Measurements from ENCODE around the gene DPH2. TPM values are rescaled to one million over a fixed set of nuclear protein-coding genes. Genes with fewer than 3 reads are reported as not detected.

DPH2 gene
- total and polyA plus RNA-seq, 9 donors: 7.2 to 27.0 (median 15.5) TPM

DNA sequence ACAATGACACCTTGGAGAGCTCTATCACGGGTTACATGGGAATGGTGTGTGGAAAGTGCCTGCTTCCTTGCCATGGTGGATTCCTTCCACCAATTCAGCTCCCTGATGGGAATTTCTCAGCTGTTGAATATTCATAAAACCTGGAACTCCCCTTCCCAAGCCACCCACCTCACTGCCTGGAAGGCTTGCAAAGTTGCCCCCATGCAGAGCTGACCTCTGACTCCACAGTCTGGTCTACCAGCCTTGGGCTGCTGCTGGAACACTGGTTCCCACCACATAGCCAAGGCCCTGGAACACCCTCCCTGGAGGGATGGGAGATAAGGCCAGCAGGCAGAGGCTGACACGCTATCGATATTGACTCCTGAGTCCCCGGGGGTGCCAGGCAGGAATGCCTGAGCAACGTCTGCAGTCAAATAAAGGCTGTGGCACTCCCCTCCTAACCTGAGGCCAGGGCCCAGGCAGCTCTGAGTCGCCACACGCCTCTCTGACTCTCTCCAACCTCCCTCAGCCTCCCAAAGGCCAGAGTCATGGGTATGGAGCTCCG, 30.4 kb downstream of the DPH2 start:
- Histone ChIP-seq H3K9me3 (no peaks in the 10 kb centered on the region), H3K4me3 (no peak overlapping the region), H3K27ac (no peak overlapping the region), H3K36me3 (no peaks in the 10 kb centered on the region), H3K27me3 (no peaks in the 10 kb centered on the region), H3K4me1 (ENCODE audit: insufficient read depth) (no peaks in the 10 kb centered on the region)
- TF ChIP-seq CTCF (IDR thresholded peaks at IDR 0.05) (no peak), POLR2A (IDR thresholded peaks at IDR 0.05) (no peak), EP300 (IDR thresholded peaks at IDR 0.05) (no peak)
- no peak for DNase-seq
- intact Hi-C loops (cut with DNase I): loop anchor here in 2 of 4 donors (5.0 to 10.0 kb wide), 2 partner anchors 37 to 645 kb away; no protein-coding TSS in a partner anchor
- WGBS, 3 donors: 78 to 82% (median 78%) methylated on average over 8 of the region's 8 CpGs

DNA sequence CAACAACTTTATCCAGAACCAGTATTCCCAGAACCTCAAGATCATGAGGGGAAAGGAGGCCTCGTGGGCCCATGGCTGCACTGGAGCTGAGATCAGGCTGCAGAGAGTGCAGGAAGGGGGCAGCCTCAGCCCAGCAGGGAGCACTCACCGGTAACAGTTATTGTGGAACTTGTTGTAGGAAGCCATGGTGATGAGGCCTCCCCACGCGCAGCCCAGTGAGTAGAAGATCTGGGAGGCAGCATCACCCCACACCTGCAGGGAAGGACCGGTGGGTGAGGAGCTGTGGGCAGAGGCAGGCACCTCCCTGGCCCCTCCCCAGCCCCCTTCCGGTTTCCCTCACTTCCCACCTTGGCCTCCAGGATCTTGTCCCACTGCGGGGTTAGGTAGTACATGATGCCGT, 32.4 kb downstream of the DPH2 start:
- Histone ChIP-seq H3K27ac (no peak overlapping the region), H3K4me1 (ENCODE audit: insufficient read depth) (no peaks in the 10 kb centered on the region), H3K9me3 (no peaks in the 10 kb centered on the region), H3K4me3 (no peak overlapping the region), H3K27me3 (no peaks in the 10 kb centered on the region), H3K36me3 (no peaks in the 10 kb centered on the region)
- no peak for DNase-seq
- WGBS, 3 donors: 82 to 88% (median 86%) methylated on average over 7 to 8 of the region's 8 CpGs
- no peak for TF ChIP-seq CTCF (IDR thresholded peaks at IDR 0.05)
- no peak for TF ChIP-seq EP300 (IDR thresholded peaks at IDR 0.05)
- TF ChIP-seq POLR2A (IDR thresholded peaks at IDR 0.05): no peak
- intact Hi-C loops (cut with DNase I): loop anchor here in 2 of 4 donors (5.0 to 10.0 kb wide), 2 partner anchors 35 to 643 kb away; no protein-coding TSS in a partner anchor

GRCh38 chr1:44002606-44003157, 32.9 kb downstream of the DPH2 start:
- DNase-seq: no peak
- no peaks in the 10 kb centered on the region for H3K4me1 ChIP-seq (ENCODE audit: insufficient read depth)
- H3K9me3 ChIP-seq: no peaks in the 10 kb centered on the region
- TF ChIP-seq POLR2A (IDR thresholded peaks at IDR 0.05) (no peak), EP300 (IDR thresholded peaks at IDR 0.05) (no peak), CTCF (IDR thresholded peaks at IDR 0.05) (no peak)
- WGBS, 3 donors: 84 to 86% (median 85%) methylated on average over 13 to 14 of the region's 14 CpGs
- no peaks in the 10 kb centered on the region for H3K27me3 ChIP-seq
- no peak overlapping the region for H3K4me3 ChIP-seq
- intact Hi-C loops (cut with DNase I): loop anchor here in 2 of 4 donors (5.0 to 10.0 kb wide), 2 partner anchors 35 to 642 kb away; no protein-coding TSS in a partner anchor
- no peaks in the 10 kb centered on the region for H3K36me3 ChIP-seq
- H3K27ac ChIP-seq: no peak overlapping the region

- H3K27ac ChIP-seq: no peak overlapping the region
- no peaks in the 10 kb centered on the region for H3K36me3 ChIP-seq
- H3K27me3 ChIP-seq: no peaks in the 10 kb centered on the region
- H3K9me3 ChIP-seq: no peaks in the 10 kb centered on the region
- no peaks in the 10 kb centered on the region for H3K4me1 ChIP-seq (ENCODE audit: insufficient read depth)
- no peak for TF ChIP-seq POLR2A (IDR thresholded peaks at IDR 0.05)
- TF ChIP-seq CTCF (IDR thresholded peaks at IDR 0.05): no peak
- no peak for TF ChIP-seq EP300 (IDR thresholded peaks at IDR 0.05)
- no peak for DNase-seq
- H3K4me3 ChIP-seq: no peak overlapping the region
- 91 to 95% (median 94%) methylated on average over 12 of the region's 12 CpGs for WGBS, 3 donors
- intact Hi-C loops (cut with DNase I): loop anchor here in 2 of 4 donors (5.0 to 10.0 kb wide), 2 partner anchors 39 to 637 kb away; no protein-coding TSS in a partner anchor
Observed at GRCh38 chr1:44008259-44008658, 38.4 kb downstream of the DPH2 start.
